Endothelial cell of umbilical vein (primary cell): Measurements from ENCODE around the gene RCOR1. TPM values are rescaled to one million over a fixed set of nuclear protein-coding genes. Genes with fewer than 3 reads are reported as not detected.

ENCODE experiments used
- BruUV-seq: library from RNA; stranded (reverse); fragments of 400-500 nt; replicated peaks from 2 replicates; lab custom pipeline; 2021; lab: Mats Ljungman, UMichigan
- CTCF ChIA-PET: fragments of 300-600, 350-600 bp; sonication (Branson Sonifier 250); formaldehyde crosslinking; loops from one replicate; lab custom pipeline; 2021; ENCODE audit warnings: antibody characterized with exemption, inconsistent platforms; lab: Charles Lee
- POLR2A ChIA-PET: fragments of 300-600, 350-600 bp; sonication (Branson Sonifier 250); formaldehyde crosslinking; loops from one replicate; lab custom pipeline; 2021; ENCODE audit warnings: antibody characterized with exemption, inconsistent platforms; lab: Charles Lee
- DNase-seq: peaks from one replicate; pipeline ENCODE4 v3.0.0-alpha.2; 2011; ENCODE audit warnings: low read depth, low spot score
- FAIRE-seq: peaks from 2 replicates; lab custom pipeline; 2011; peaks lifted over from hg19 to GRCh38; lab: Jason Lieb, UNC
- H2AFZ ChIP-seq: 2 replicates; pipeline ENCODE4 v1.6.0; 2012; ENCODE audit warnings: low read depth, low read length, control low read depth, inconsistent platforms
- H3K27ac ChIP-seq: 2 replicates; pipeline ENCODE4 v1.5.1; 2011; ENCODE audit warnings: low read depth, mild to moderate bottlenecking, control low read depth, low read length, moderate library complexity; ENCODE audit not compliant: insufficient read depth
- H3K27me3 ChIP-seq, 2 experiments: 2 replicates each; pipeline versions ENCODE4 v1.6.0 to v1.6.1; 2011; ENCODE audit warnings: low read length in 2 of 2, mixed read lengths in 1 of 2; ENCODE audit not compliant: control insufficient read depth in 2 of 2, insufficient read depth in 2 of 2
- H3K36me3 ChIP-seq, 2 experiments: 2 replicates in 1 of 2; 3 replicates in 1 of 2; pipeline ENCODE4 v1.5.1; 2011; ENCODE audit warnings: low read length in 2 of 2, mild to moderate bottlenecking in 1 of 2, moderate library complexity in 1 of 2; ENCODE audit not compliant: control insufficient read depth in 2 of 2, insufficient read depth in 2 of 2; ENCODE audit errors: extremely low read depth in 1 of 2
- H3K4me1 ChIP-seq: 3 replicates; pipeline ENCODE4 v1.5.1; 2011; ENCODE audit warnings: mild to moderate bottlenecking, low read length; ENCODE audit not compliant: control insufficient read depth, insufficient read depth; ENCODE audit errors: extremely low read depth
- H3K4me2 ChIP-seq: 2 replicates; pipeline ENCODE4 v1.6.1; 2011; ENCODE audit warnings: low read length, control low read depth, mixed read lengths; ENCODE audit not compliant: insufficient read depth
- H3K4me3 ChIP-seq, 3 experiments: fragments of 200-600 bp in 1 of 3; sonication (generic), shearing (Covaris generic) in 1 of 3; replicated peaks in 1 of 3; 2 replicates each; pipeline ENCODE4 v1.5.1; 2011 to 2016; ENCODE audit warnings: control low read depth in 3 of 3, low read length in 3 of 3, mild to moderate bottlenecking in 2 of 3, inconsistent platforms in 1 of 3, low read depth in 1 of 3, moderate library complexity in 1 of 3; ENCODE audit not compliant: insufficient read depth in 1 of 3
- H3K79me2 ChIP-seq: 2 replicates; pipeline ENCODE4 v1.6.0; 2012; ENCODE audit warnings: low read length, inconsistent platforms; ENCODE audit not compliant: control insufficient read depth, insufficient read depth
- H3K9ac ChIP-seq: replicated peaks from 2 replicates; pipeline ENCODE3; 2011; ENCODE audit warnings: low read length, control low read depth; ENCODE audit not compliant: insufficient read depth; ENCODE audit errors: extremely low read depth
- H3K9me1 ChIP-seq: replicated peaks from 3 replicates; pipeline ENCODE4 v1.6.0; 2011; ENCODE audit warnings: mild to moderate bottlenecking, low read length; ENCODE audit not compliant: control insufficient read depth, insufficient read depth; ENCODE audit errors: extremely low read depth
- H3K9me3 ChIP-seq: replicated peaks from 2 replicates; pipeline ENCODE4 v1.5.1; 2012; ENCODE audit warnings: low read length, inconsistent platforms; ENCODE audit not compliant: control insufficient read depth, insufficient read depth
- H4K20me1 ChIP-seq: replicated peaks from 2 replicates; pipeline ENCODE3; 2011; ENCODE audit warnings: mild to moderate bottlenecking, low read length; ENCODE audit not compliant: control insufficient read depth, insufficient read depth; ENCODE audit errors: extremely low read depth
- CTCF ChIP-seq, 2 donors: IDR thresholded peaks; 1 replicate in 1 of 2; 2 replicates in 1 of 2; pipeline ENCODE4 v1.5.1; 2011; ENCODE audit warnings: low read length in 2 of 2, mild to moderate bottlenecking in 2 of 2, moderate library complexity in 2 of 2, control low read depth in 1 of 2, inconsistent platforms in 1 of 2, low read depth in 1 of 2; ENCODE audit not compliant: insufficient read depth in 1 of 2; ENCODE audit errors: extremely low read depth in 1 of 2
- EZH2 ChIP-seq: IDR thresholded peaks from 2 replicates; pipeline ENCODE4 v1.6.1; 2012; ENCODE audit warnings: borderline replicate concordance, low read depth, mild to moderate bottlenecking, moderate library complexity, low read length, inconsistent platforms; ENCODE audit not compliant: severe bottlenecking
- FOS ChIP-seq: IDR thresholded peaks from 2 replicates; pipeline ENCODE4 v1.6.1; 2011; ENCODE audit warnings: mild to moderate bottlenecking, low read length, moderate library complexity, borderline replicate concordance; ENCODE audit not compliant: insufficient read depth
- GATA2 ChIP-seq: IDR thresholded peaks from 2 replicates; pipeline ENCODE4 v1.7.0; 2011; ENCODE audit warnings: low read depth, mild to moderate bottlenecking, moderate library complexity, mixed read lengths, low read length; ENCODE audit not compliant: insufficient read length, insufficient read depth
- JUN ChIP-seq: IDR thresholded peaks from 2 replicates; pipeline ENCODE4 v1.6.1; 2011; ENCODE audit warnings: borderline replicate concordance, low read depth; ENCODE audit not compliant: insufficient read length, insufficient read depth
- MAX ChIP-seq: IDR thresholded peaks from 2 replicates; pipeline ENCODE4 v1.6.1; 2011; ENCODE audit not compliant: insufficient read depth, insufficient read length
- MYC ChIP-seq: IDR thresholded peaks from one replicate; pipeline ENCODE4 v1.6.1; 2011; ENCODE audit warnings: mild to moderate bottlenecking, low read depth, low read length
- POLR2A ChIP-seq: IDR thresholded peaks from 2 replicates; pipeline ENCODE4 v1.6.1; 2012; ENCODE audit warnings: low read depth, mild to moderate bottlenecking, control low read depth, low read length
- POLR2AphosphoS5 ChIP-seq: IDR thresholded peaks from 2 replicates; pipeline ENCODE4 v1.6.1; 2012; ENCODE audit warnings: low read depth, mild to moderate bottlenecking, control low read depth, low read length, moderate library complexity; ENCODE audit not compliant: insufficient read depth
- dilution Hi-C: fragments of 300-500 bp; cut with MboI; formaldehyde crosslinking; loops from one replicate; pipeline ENCODE4 v1.15.0; 2019; ENCODE audit warnings: low sequenced_read_pairs; ENCODE audit not compliant: extremely low pct_ligation_motif_present
- intact Hi-C: fragments of 100-400 bp; cut with micrococcal nuclease; formaldehyde crosslinking; loops from one replicate; pipeline ENCODE4 v1.10.0; 2022
- polyA plus RNA-seq, 4 experiments: library from polyadenylated mRNA; depleted of rRNA in 3 of 4; stranded (reverse) in 3 of 4; unstranded in 1 of 4; fragments of >200 nt; gene quantifications; 2 replicates each; pipeline versions ENCODE4 v1.2.1 to v1.2.3, GENCODE V29; 2011 to 2012; ENCODE audit warnings: missing spikeins in 1 of 4
- total RNA-seq: library from RNA; stranded (reverse); gene quantifications from 2 replicates; pipeline ENCODE4 v1.2.3, GENCODE V29; 2021

The RCOR1 gene
- total and polyA plus RNA-seq, 2 donors (not counting 3 experiments of a cell fraction or from before 2014, with no cell fraction given), result 15.6 to 32.2 TPM

GRCh38 chr14:102746634-102747438 is 154.4 kb downstream of the RCOR1 start:
- H4K20me1 ChIP-seq, result no peaks in the 10 kb centered on the region
- intact Hi-C loops, result no loop called here
- FAIRE-seq (no peak), DNase-seq (no peak)
- no peaks in the 10 kb centered on the region for H3K4me1 ChIP-seq
- H3K4me2 ChIP-seq, result no peak overlapping the region
- H2AFZ ChIP-seq, result no peak overlapping the region
- ChIA-PET POLR2A (no interaction called here), CTCF (no interaction called here)
- H3K79me2 ChIP-seq, result no peaks in the 10 kb centered on the region
- no peak overlapping the region for H3K27ac ChIP-seq
- BruUV-seq, result no TSS peak
- H3K9ac ChIP-seq, result no peak overlapping the region
- TF ChIP-seq MAX, result no peak
- no peak for TF ChIP-seq FOS
- TF ChIP-seq POLR2AphosphoS5, result no peak
- no peak for TF ChIP-seq POLR2A
- no peak for TF ChIP-seq CTCF (IDR thresholded peaks at IDR 0.05; ENCODE audit: extremely low read depth in 1 of 2, insufficient read depth in 1 of 2, low read depth in 1 of 2, low read length in 2 of 2)
- TF ChIP-seq EZH2, result no peak
- no peak for TF ChIP-seq GATA2
- no peak for TF ChIP-seq JUN
- TF ChIP-seq MYC, result no peak
- H3K9me1 ChIP-seq, result no peaks in the 10 kb centered on the region
- no peaks in the 10 kb centered on the region for H3K36me3 ChIP-seq
- H3K9me3 ChIP-seq, result no peaks in the 10 kb centered on the region
- no peaks in the 10 kb centered on the region for H3K27me3 ChIP-seq
- dilution Hi-C loops, result no loop called here
- H3K4me3 ChIP-seq, result no peak overlapping the region
